ENCODE measurements around the gene GPC6. TPM values are rescaled to one million over a fixed set of nuclear protein-coding genes. Genes with fewer than 3 reads are reported as not detected.

Gene GPC6
- total and polyA plus RNA-seq, 9 of the 15 experiments (the other 6 are each of a cell fraction or from before 2014, with no cell fraction given): under 0.01 to 0.20 (median 0.01) TPM; not detected in 4

GRCh38 chr13:94120878-94121277 is 894.3 kb downstream of the GPC6 start:
- intact Hi-C loops (cut with micrococcal nuclease): no loop called here
- Histone ChIP-seq H4K20me1 (replicated peaks; ENCODE audit: control insufficient read depth, insufficient read depth, low read length) (no peaks in the 10 kb centered on the region), H3K27ac (ENCODE audit: extremely low read depth, low read depth, low read length) (no peak overlapping the region), H3K4me1 (replicated peaks in 1 of 2; ENCODE audit: control insufficient read depth in 2 of 2, insufficient read depth in 2 of 2, low read length in 2 of 2) (no peaks in the 10 kb centered on the region), H2AFZ (ENCODE audit: low read depth, low read length) (no peak overlapping the region), H3K4me3 (no peak overlapping the region), H3K9me3 (replicated peaks; ENCODE audit: control insufficient read depth, insufficient read depth, low read depth, low read length) (no peaks in the 10 kb centered on the region), H3K4me2 (ENCODE audit: insufficient read depth, low read length) (no peak overlapping the region), H3K27me3 (ENCODE audit: control insufficient read depth in 2 of 2, insufficient read depth in 2 of 2, low read length in 2 of 2) (no peaks in the 10 kb centered on the region), H3K36me3 (ENCODE audit: control insufficient read depth, insufficient read depth, low read length) (no peaks in the 10 kb centered on the region), H3K9me1 (ENCODE audit: control insufficient read depth, insufficient read depth, low read length) (no peaks in the 10 kb centered on the region), H3K79me2 (ENCODE audit: control insufficient read depth, insufficient read depth, low read length) (no peaks in the 10 kb centered on the region), H3K9ac (ENCODE audit: insufficient read depth in 1 of 2, low read depth in 2 of 2, low read length in 2 of 2) (no peak overlapping the region)
- FAIRE-seq (no peak), ATAC-seq (no peak), DNase-seq (ENCODE audit: extremely low read depth in 1 of 4, low spot score in 3 of 4) (no peak)
- BruUV-seq (replicated peaks): no TSS peak
- POLR2A ChIA-PET: no interaction called here
- CTCF ChIA-PET (ENCODE audit: low intra/inter-chr PET ratio): no interaction called here
- in situ Hi-C loops (cut with MboI): no loop called here
- WGBS (ENCODE audit: insufficient coverage, low coverage, missing lambda C conversion rate): 0% methylated on average over 2 of the region's 2 CpGs
- no peak for TF ChIP-seq SP1 (CRISPR knock-in tag; IDR thresholded peaks at IDR 0.05)
- TF ChIP-seq ZFP1 (CRISPR knock-in tag; IDR thresholded peaks at IDR 0.05): no peak
- TF ChIP-seq RERE (CRISPR knock-in tag; IDR thresholded peaks at IDR 0.05; ENCODE audit: borderline replicate concordance): no peak
- TF ChIP-seq TGIF2 (CRISPR knock-in tag; IDR thresholded peaks at IDR 0.05): no peak
- no peak for TF ChIP-seq ZNF639 (CRISPR knock-in tag; conservative IDR thresholded peaks at IDR 0.05 in 1 of 2, IDR thresholded peaks at IDR 0.05 in 1 of 2)
- no peak for TF ChIP-seq HMGXB4 (CRISPR knock-in tag; IDR thresholded peaks at IDR 0.05)
- no peak for TF ChIP-seq NR1H2 (CRISPR knock-in tag; IDR thresholded peaks at IDR 0.05)
- no peak for TF ChIP-seq GABPB1 (CRISPR knock-in tag; IDR thresholded peaks at IDR 0.05)
- TF ChIP-seq PML (IDR thresholded peaks at IDR 0.05; ENCODE audit: low read length): no peak
- no peak for TF ChIP-seq MXD1 (CRISPR knock-in tag; IDR thresholded peaks at IDR 0.05; ENCODE audit: borderline replicate concordance, poor library complexity, severe bottlenecking)
- TF ChIP-seq NFE2 (IDR thresholded peaks at IDR 0.05; ENCODE audit: low read depth): no peak
